Spleen (tissue), 11 donors: Measurements from ENCODE around the gene CCDC188. TPM values are rescaled to one million over a fixed set of nuclear protein-coding genes. Genes with fewer than 3 reads are reported as not detected.

Source experiments
- DNase-seq: peaks from one replicate; pipeline ENCODE4 v3.0.0-alpha.2; 2020
- H3K27ac ChIP-seq, 8 donors: fragments of 200-600 bp; sonication (generic) in 7 of 8; 1 replicate in 4 of 8; 2 replicates in 4 of 8; pipeline versions ENCODE4 v1.5.0 to v1.8.0; 2016 to 2021; ENCODE audit warnings: inconsistent platforms in 4 of 8, mild to moderate bottlenecking in 4 of 8, moderate library complexity in 1 of 8
- H3K27me3 ChIP-seq, 7 donors: fragments of 200-600 bp; sonication (generic) in 6 of 7; replicated peaks in 1 of 7; 1 replicate in 4 of 7; 2 replicates in 3 of 7; pipeline versions ENCODE4 v1.5.0 to v1.8.0; 2016 to 2021; ENCODE audit warnings: inconsistent platforms in 3 of 7, mild to moderate bottlenecking in 1 of 7
- H3K36me3 ChIP-seq, 6 donors: fragments of 200-600 bp; sonication (generic) in 5 of 6; 1 replicate in 4 of 6; 2 replicates in 2 of 6; pipeline versions ENCODE4 v1.5.0 to v1.8.0; 2016 to 2021; ENCODE audit warnings: inconsistent platforms in 2 of 6
- H3K4me1 ChIP-seq, 6 donors: fragments of 200-600 bp; sonication (generic) in 5 of 6; 1 replicate in 3 of 6; 2 replicates in 3 of 6; pipeline versions ENCODE4 v1.5.0 to v1.8.0; 2016 to 2021; ENCODE audit warnings: inconsistent platforms in 3 of 6
- H3K4me3 ChIP-seq, 8 donors: fragments of 200-600 bp; sonication (generic) in 7 of 8; 1 replicate in 4 of 8; 2 replicates in 4 of 8; pipeline versions ENCODE4 v1.5.0 to v1.8.0; 2016 to 2021; ENCODE audit warnings: inconsistent platforms in 4 of 8, mild to moderate bottlenecking in 4 of 8, moderate library complexity in 2 of 8
- H3K9me3 ChIP-seq, 8 donors: fragments of 200-600 bp; sonication (generic) in 7 of 8; 1 replicate in 4 of 8; 2 replicates in 4 of 8; pipeline versions ENCODE4 v1.5.0 to v1.8.0; 2016 to 2021; ENCODE audit warnings: inconsistent platforms in 4 of 8
- POLR2A ChIP-seq, 3 donors: fragments of 450-650 bp; IDR thresholded peaks; one replicate each; pipeline ENCODE4 v1.5.1; 2017; ENCODE audit warnings: antibody characterized with exemption in 3 of 3, mild to moderate bottlenecking in 1 of 3
- POLR2AphosphoS5 ChIP-seq, 3 donors: sonication (generic); formaldehyde crosslinking; IDR thresholded peaks; one replicate each; pipeline ENCODE4 v1.5.1; 2017; ENCODE audit warnings: antibody characterized with exemption in 3 of 3
- WGBS, 5 donors: extraction: QIAGEN DNeasy Blood & Tissue Kit in 3 of 5; methylation state at CpG; one replicate each; pipeline versions ENCODE4 v1.1.5 to v1.1.7; 2013 to 2018; 5-methylcytosine and 5-hydroxymethylcytosine counted together
- intact Hi-C: fragments of 100-400 bp; cut with DNase I; formaldehyde crosslinking; loops from one replicate; pipeline ENCODE4 v1.15.0; 2023; ENCODE audit warnings: low total_unique reads
- polyA plus RNA-seq, 3 donors: library from polyadenylated mRNA; stranded (reverse); fragments of 200-250 nt; gene quantifications; one replicate each; pipeline ENCODE4 v1.2.1, GENCODE V29; 2013
- total RNA-seq, 7 donors: library from RNA; depleted of rRNA in 3 of 7; stranded (reverse); fragments of >200 nt in 3 of 7; fragmentation: NEBNext Ultra II Directional in 4 of 7; extraction: Animal tissue kit (Norgen Biotek cat#: 25700) in 4 of 7; gene quantifications; one replicate each; pipeline versions ENCODE4 v1.1.0 to v1.2.1, GENCODE V29; 2016 to 2021
- TF ChIP-seq, protein P1 (sequence below), 11 experiments: fragments of 200-600 bp in 7 of 11; fragments of 450-650 bp in 4 of 11; sonication (generic) in 4 of 11; IDR thresholded peaks in 8 of 11; conservative IDR thresholded peaks in 3 of 11; 1 replicate in 7 of 11; 2 replicates in 4 of 11; pipeline versions ENCODE4 v1.4.0 to v1.8.0; 2016 to 2021; ENCODE audit warnings: antibody characterized with exemption in 11 of 11, inconsistent platforms in 4 of 11, mild to moderate bottlenecking in 1 of 11
- donor health status: healthy with polysubstance abuse.
- donor health status: DM: no; HTN: no; CAD: no; lungs with moderate emphysema.
- donor health status: DM: no; HTN: no; CAD: no.
- donor health status: Bipolar disorder and iron deficiency.
- donor health status: healthy.
- donor health status: DM: no; HTN: no; CAD: no.
- donor health status: DM: yes; HTN: yes; CAD: no.

Gene CCDC188
- total and polyA plus RNA-seq, 10 donors, result 0.29 to 7.6 (median 1.8) TPM; not detected in 1

DNA sequence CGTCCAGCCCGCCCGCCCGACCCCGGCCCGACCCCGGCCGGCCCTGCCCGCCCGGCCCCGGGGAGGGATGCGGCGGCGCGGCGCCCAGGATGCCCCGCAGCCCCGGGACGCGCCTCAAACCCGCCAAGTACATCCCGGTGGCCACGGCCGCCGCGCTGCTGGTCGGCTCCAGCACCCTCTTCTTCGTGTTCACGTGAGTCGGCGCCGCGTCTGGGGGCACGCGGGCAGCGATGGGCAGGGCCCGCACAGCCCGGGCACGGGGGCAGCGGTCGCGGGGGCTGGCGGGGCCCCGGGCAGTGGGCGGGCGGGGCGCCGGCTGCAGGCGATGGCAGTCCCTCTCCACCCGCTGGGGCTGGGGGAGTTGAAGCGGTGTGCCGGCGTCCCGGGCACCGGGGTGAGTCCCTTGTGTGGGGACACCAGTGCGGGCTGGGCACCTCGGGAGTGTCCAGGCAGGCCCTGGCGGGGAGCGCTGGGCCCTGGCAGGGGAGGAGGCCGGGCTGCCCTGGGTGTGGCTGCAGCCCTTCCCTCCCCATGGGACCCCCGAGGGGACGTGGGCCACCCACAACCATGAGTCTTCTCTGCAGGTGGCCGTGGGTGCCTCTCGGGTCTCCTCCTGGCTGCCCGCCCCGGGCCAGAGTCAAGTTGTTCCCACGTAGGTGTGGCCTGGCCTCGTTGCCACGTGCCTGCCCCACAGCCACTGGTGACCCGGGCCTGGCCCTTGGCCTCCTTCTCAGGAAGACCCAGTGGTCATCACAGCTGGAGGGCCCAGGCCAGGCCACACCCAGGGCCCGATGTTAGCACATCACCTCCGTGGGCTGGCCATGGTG lies 18.8 kb downstream of the CCDC188 start:
- H3K36me3 ChIP-seq, result peaks cover 0 to 12% (median 7%) of the 10 kb centered on the region in 6 donors
- intact Hi-C loops, result no loop called here
- TF ChIP-seq POLR2AphosphoS5 (IDR thresholded peaks at IDR 0.05), result peak in 1 of 3 donors; percentile 45
- TF ChIP-seq, protein P1, sequence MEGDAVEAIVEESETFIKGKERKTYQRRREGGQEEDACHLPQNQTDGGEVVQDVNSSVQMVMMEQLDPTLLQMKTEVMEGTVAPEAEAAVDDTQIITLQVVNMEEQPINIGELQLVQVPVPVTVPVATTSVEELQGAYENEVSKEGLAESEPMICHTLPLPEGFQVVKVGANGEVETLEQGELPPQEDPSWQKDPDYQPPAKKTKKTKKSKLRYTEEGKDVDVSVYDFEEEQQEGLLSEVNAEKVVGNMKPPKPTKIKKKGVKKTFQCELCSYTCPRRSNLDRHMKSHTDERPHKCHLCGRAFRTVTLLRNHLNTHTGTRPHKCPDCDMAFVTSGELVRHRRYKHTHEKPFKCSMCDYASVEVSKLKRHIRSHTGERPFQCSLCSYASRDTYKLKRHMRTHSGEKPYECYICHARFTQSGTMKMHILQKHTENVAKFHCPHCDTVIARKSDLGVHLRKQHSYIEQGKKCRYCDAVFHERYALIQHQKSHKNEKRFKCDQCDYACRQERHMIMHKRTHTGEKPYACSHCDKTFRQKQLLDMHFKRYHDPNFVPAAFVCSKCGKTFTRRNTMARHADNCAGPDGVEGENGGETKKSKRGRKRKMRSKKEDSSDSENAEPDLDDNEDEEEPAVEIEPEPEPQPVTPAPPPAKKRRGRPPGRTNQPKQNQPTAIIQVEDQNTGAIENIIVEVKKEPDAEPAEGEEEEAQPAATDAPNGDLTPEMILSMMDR (IDR thresholded peaks at IDR 0.05 in 8 of 11, conservative IDR thresholded peaks at IDR 0.05 in 3 of 11), result no peak
- H3K9me3 ChIP-seq, result no peaks in the 10 kb centered on the region
- peak overlapping the region in 7 of 8 donors; percentile 32 to 96 (median 74) for H3K27ac ChIP-seq
- 0 to 1% (median 1%) methylated on average over 12 to 72 of the region's 72 CpGs; no CpG with 5 or more reads in 1 of the 5 donors for WGBS, 5 donors
- no peaks in the 10 kb centered on the region for H3K27me3 ChIP-seq
- DNase-seq, result peak; percentile 87
- H3K4me3 ChIP-seq, result peak overlapping the region; percentile 62 to 98 (median 82)
- H3K4me1 ChIP-seq, result peaks cover 13 to 75% (median 59%) of the 10 kb centered on the region in 6 donors

- Histone ChIP-seq H3K4me1 (peaks cover 13 to 71% (median 56%) of the 10 kb centered on the region in 6 donors), H3K27ac (peak within 1 kb of the TSS; percentile 77 to 96 (median 94)), H3K27me3 (no peaks in the 10 kb centered on the region), H3K9me3 (no peaks in the 10 kb centered on the region), H3K4me3 (peak within 1 kb of the TSS; percentile 86 to 98 (median 92)), H3K36me3 (peaks cover 0 to 18% (median 12%) of the 10 kb centered on the region in 6 donors)
- DNase-seq, result peak; percentile 86
- intact Hi-C loops, result no loop called here
- 0 to 1% (median 0%) methylated on average over 3 to 43 of the region's 43 CpGs; no CpG with 5 or more reads in 1 of the 5 donors for WGBS, 5 donors
- TF ChIP-seq POLR2AphosphoS5 (IDR thresholded peaks at IDR 0.05) (no peak), POLR2A (IDR thresholded peaks at IDR 0.05) (no peak)
- TF ChIP-seq, protein P1 (IDR thresholded peaks at IDR 0.05 in 8 of 11, conservative IDR thresholded peaks at IDR 0.05 in 3 of 11), result no peak
Measured at GRCh38 chr22:20131597-20131858, 19.3 kb downstream of the CCDC188 start, which contains the start of gene ZDHHC8. TSS of gene ZDHHC8 (plus strand) at chr22:20131804. CDS start at chr22:20131948, 144 bp downstream.

GRCh38 chr22:20130731-20131596 lies 19.9 kb downstream of the CCDC188 start:
- Histone ChIP-seq H3K9me3 (no peaks in the 10 kb centered on the region), H3K4me1 (peaks cover 13 to 71% (median 55%) of the 10 kb centered on the region in 6 donors), H3K27me3 (no peaks in the 10 kb centered on the region), H3K36me3 (peaks cover 0 to 23% (median 17%) of the 10 kb centered on the region in 6 donors), H3K27ac (peak overlapping the region; percentile 77 to 96 (median 94)), H3K4me3 (peak overlapping the region; percentile 86 to 98 (median 92))
- TF ChIP-seq, protein P1 (IDR thresholded peaks at IDR 0.05 in 8 of 11, conservative IDR thresholded peaks at IDR 0.05 in 3 of 11), result no peak
- peak in 1 of 3 donors; percentile 26 for TF ChIP-seq POLR2A (IDR thresholded peaks at IDR 0.05)
- TF ChIP-seq POLR2AphosphoS5 (IDR thresholded peaks at IDR 0.05), result peak; percentile 48 to 83 (median 76)
- intact Hi-C loops, result no loop called here
- peak; percentile 96 for DNase-seq
- WGBS, 5 donors, result 3 to 6% (median 4%) methylated on average over 21 to 70 of the region's 70 CpGs
